GM21786 (cell line): ENCODE measurements around the gene VPS16.

Experiments
- ATAC-seq: cut with Tn5 transposase; IDR thresholded peaks from one replicate; pipeline ENCODE4 v1.9.1; 2021; ENCODE audit not compliant: unreplicated experiment

The VPS16 gene

DNA sequence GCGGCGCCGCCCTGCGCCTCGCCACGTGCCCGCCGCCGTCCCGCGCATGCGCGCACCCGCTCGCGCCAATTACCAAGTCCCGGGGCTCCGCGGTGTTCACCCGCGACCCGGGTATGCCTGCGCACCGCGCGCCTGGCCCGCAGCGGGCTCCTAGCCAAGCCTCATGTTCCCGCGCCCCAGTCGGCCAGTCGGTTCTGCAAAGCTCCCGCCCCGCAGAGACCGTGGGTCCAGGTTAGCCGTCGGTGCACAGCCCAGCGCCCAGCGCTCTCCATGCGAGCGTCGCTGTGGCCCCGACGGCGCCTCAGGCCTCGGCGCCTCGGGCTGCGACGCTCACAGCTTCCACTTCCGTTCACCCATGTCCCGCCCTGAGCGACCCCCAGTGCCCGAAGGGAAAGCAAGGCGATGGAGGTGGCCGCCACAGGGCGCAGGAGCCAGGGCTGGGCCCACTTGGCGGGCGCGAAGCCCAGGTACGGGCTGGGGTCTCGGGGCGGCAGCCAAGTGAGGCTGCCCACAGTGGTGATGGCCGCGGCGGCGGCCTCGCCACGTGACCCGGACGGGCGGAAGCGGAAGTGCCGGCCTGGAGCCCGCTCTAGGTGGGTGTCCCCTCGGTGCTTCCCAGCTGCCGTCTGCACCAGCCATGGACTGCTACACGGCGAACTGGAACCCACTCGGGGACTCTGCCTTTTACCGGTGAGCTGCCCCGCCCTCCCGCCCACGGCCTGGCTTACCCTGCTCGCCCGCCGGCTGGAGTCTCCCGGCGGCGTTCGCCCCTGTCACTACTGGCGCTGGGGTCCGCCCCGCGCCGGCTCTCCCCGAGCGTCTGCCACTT lies at the start of gene VPS16, which contains the start of gene PCED1A:
Gene VPS16, plus strand, starts transcription at position 608 of the 829 bp plus-strand sequence. Its CDS starts 30 bp downstream, at position 638.
Gene PCED1A, minus strand, starts transcription at position 518 of the 829 bp plus-strand sequence. CDS start 743 bp downstream, outside the sequence.
- peak; percentile 94 for ATAC-seq

DNA sequence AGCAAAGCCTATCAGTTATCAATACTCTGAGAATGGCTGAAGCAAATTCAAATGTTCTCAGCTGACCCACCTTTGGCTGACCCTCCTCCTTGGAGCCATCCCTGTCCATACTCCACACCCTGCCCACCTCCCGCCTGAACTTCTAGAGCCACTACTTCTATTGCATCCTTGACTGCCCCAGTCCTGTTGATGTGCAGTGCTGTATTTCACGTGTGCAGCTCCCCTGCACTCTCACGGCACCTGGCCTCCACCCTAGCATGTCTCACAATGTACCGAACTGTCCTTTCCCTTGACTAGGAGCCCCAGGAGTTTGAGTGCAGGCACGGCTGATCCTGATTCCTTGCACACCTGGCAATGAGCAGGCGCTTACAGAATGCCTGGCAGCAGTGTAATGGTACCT lies 47.1 kb upstream of the VPS16 start:
- no peak for ATAC-seq

DNA sequence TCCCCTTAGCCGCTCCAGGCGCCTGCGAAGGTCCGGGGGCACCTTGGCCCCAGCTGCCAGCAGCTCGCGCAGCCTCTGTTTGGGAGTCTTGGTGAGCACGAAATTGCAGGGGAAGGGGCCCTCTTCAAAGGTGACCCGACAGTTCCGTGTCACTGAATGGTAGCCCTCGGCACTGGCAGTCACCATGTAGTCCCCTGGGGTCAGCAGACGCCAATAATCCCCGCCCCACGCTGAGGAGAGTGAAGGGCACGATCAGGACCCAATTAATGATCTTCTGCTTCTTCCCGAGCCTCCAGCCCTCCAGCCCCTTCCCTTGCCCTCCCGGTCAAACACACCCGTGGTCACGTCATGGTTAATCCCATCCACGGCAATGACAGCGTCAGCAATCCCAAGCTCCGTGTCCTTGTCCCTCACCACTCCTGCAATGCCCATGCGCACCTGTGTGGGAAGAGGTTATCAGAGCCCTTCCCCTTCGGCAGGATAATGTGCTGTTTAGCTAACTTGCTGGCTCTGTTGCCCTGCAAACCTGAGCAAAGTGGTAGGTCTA lies 46.3 kb upstream of the VPS16 start:
- no peak for ATAC-seq

DNA sequence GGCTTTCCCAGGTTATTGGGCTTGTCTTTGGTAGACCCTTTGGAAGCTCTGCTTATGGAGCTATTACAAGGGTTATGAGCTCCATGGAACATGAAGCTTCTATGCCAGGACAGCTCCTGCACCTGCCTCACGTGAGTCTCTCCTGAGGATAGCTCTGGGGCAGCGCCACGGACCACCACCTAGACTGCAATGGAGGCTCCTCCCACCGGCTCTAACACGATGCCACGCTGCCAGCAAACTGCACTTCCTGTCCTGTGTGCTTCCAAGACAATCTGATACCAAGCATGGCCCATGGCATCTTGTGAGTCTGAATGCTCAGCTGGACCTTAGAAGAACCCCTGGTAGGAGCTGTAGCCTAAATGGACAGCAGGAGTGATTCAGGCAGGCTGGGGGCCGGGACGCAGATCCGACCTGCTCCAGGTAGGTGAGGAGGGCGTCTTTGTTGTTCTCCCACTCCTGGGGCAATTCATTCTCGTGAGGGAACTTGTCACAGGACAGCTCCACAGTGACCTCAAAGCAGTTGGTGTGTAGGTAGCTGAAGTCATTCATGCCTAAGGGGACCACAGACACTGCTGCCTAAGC lies 45.6 kb upstream of the VPS16 start:
- no peak for ATAC-seq

DNA sequence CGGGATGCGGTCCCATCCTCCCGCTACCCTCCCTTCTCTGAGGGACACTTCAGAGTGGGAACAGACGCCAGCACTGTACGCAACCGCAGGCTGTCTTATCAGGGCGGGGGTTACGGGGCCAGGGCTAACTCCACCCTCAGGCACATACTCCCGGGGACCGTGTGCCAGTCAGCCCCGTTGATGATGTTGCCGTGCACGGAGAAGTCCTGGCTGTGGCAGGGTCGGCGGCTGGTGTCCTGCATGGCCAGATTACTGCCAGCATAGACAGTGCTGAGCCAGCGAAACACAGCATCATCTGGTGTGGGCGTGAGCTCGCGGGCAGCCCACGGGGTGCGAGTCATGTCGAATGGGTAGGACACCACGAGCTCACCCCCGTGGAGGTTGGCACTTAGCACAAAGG lies 45.1 kb upstream of the VPS16 start:
- no peak for ATAC-seq

DNA sequence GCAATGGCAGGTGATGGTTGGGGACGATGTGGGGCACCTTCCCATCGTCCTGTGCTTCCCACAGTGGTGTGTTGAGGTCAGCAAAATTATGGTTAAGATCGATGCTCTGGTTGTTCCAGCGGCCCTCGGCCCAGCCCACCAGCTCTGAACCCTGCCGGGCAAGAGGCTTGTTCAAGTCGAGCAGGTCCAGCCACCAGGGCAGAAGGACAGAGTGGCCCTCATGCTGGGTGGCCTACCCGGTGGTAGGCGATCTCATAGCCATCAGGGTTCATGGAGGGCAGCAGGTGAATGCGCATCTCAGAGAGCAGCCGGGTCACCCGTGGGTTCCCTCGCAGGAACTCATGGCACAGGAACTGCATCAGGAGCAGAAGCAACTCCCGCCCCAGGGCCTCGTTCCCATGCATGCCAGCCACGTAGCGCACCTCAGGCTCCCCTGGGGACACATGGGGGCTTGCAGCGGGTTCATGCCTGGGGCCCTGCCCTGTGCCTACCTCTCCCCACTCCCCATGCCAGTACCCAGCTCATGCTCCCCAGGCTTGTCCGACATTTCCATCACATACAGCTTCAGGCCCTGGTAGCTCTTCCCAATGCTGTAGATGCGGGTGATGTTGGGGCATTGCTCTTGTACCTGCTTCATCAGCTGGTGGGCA lies 44.4 kb upstream of the VPS16 start:
- ATAC-seq, result no peak

DNA sequence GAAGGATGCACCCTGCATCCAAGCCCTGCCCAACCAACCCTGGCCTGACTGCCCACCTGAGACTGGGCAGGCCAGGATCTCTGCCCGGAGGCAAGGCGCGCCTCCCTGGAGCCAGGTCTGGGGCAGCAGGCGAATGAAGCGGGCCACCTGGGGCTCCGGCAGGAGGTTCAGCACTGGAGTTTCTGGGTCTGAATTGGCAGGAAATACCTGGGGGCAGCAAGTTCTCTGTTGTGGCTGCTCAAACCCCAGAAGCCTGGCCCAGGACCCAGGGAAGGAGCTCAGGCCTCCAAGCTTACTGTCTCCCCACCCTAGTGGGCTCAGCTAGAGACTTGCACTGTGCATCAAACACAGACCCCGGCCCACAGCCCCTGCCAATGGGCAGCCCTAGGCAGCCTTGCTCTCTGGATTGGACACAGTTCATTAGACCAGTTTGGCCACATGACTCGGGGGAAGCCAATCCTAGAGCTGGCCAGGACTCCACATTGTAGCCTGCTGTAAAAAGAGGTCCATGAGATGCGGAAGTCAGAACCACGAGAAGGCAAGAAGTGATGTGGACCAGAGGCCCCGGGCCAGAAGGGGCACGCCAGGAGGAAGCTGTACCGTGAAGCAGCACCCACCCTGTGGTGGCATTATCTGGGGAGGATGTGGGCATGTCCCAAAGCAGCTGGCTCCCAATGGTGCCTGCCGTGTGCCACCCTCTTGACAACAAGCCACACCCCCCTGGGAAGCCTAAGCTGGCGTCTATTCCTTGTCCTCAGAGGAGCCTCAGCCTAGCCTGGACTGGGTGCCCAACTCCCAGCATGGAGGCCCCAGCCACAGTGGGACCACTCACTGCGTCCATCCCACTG lies 43.2 kb upstream of the VPS16 start:
- ATAC-seq, result no peak

DNA sequence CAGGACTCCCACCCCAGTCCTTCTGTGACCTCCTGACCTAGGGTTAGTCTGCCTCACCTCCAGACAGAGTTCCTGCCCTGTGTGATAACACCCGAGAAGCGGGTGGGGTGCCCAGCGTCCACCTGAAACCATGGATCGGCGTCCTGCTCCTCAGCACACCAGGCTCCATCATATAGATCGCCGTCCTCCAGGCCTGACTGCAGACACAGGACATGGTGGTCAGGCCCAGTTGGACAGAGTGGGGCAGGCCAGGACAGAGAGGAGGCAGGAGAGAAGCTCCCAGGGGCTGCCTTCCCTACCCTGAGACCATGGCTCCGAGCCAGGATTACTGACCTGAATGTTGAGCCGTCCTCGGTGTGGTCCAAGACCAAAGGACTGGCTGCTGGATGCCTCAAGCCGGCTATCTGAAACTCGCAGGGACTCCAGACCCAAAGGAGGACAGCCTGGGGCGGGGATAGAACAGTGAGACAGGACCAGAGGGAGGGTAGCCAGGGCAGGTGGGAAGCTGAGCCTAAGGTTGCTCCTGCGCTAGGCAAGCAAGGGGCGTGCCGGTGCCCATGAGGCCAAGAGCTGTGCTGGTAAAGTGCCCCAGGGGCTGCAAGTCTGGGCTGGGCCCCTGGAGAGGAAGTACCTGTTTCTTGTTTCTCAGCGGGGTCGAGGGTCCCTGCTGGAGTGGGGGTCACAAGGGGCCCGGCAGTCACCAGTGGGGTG lies 42.3 kb upstream of the VPS16 start:
- ATAC-seq, result no peak

DNA sequence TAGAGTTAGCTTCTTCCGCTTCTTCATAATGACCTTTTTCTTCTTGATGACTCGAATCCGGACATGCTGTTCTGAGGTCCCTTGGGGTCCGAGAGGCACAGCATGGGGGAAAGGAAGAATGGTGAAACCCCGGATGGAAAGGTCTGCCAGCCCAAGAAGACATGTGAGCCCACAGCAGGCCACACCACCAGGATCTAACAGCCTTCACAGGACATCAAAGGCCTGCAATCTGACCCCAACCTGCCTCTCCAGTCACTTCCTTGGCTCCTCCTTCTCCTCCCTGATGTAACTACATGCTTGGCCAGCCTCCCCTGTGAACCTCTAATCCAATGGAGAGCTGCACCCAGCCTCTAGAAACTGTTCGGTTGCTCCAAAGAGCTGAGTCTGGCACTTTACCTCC lies 41.7 kb upstream of the VPS16 start:
- ATAC-seq, result no peak

DNA sequence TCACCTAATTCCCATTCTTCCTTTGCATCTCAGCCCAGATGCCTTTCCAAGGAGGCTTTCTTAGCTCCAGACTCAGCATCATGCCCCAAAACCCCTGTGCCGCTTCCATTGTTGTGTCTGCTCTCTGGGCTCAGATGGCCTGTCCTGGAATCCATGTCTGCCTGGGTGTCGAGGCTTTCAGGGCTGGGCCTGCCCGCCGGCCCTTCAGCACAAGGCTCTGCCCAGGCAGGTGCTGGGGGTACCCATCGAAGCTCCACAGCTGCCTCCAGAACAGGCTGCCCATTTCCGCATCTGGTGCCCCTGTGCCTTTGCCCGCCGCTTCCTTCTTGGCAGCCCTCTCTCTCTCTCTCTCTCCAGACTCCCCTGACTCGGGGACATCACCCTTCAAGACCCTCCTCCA lies 41.3 kb upstream of the VPS16 start:
- ATAC-seq, result no peak

DNA sequence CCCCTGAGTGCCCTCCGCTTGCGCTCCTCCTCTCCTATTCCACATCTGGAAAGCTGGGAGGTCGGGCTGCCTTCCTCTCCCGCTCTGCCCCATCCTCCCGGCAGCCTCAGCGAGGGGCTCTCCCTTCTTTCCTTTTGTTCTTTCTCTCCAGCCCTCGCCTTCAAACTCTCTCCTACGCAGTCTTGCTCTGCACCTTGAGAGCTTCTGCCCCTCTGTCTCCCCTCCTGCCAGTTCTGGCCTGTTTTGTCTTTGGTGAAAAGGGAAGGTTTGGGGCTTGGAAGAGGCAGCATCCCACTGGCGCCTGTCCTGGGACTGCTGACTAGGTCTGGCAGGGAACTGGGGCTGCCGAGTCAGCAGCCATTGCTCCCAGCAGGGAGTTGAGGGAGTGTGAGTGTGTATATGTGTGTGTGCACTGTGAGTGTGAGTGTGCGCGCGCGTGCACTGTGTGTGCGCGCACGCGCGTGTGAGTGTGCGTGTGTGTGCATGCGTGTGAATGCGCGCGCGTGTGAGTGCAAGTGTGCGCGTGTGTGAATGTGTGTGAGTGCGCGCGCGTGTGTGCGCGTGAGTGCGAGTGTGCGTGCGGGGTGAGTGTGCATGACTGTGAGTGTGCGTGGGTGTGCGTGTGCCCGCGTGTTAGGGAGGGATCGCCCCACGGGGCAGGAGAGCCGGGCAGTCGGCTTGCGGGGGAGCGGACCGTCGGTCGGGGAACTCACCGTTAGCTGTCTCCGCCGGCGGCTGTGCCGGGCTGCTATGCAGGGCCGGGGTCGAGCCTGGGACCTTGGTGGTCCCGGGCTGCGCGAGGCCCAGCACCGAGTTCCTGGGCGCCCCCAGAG lies 40.6 kb upstream of the VPS16 start:
- ATAC-seq, result no peak

DNA sequence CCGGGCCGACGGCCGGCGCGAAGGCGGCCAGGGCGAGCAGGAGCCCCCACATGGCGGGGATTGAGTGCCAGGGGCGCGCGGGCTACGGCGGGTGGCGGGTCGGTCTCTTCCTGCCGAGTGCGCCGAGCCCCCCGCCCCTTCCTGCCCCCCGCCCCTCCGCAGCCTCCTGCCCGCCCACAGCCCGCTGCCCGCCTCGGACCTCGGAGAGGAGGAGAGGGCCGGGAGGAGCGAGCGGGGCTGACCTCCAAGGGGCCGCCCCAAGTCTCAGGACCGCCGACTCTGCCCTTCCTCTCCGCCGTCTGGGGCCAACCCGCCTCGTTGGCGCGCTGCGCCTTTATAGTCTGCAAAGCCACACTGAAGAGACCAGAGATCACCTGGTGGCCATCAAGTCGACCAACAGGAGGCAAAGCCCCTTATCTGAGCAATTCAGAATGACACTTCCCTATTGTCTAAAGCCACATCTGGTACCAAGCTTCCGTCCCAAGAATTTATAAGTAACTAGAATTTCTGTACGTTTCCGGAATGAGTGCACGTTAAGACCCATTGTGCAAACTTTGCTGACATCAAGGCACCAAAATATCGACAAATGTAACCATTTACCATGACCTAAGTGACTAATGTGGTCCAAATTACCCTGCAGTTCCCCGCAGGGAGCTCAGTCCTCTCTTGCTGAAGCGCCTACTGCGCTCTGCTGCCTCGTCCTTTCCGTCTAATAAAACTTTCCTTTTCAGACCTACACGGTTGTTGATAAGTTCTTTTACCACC lies 39.8 kb upstream of the VPS16 start, which contains the start of gene CPXM1:
Gene CPXM1, minus strand, starts transcription at position 107 of the 765 bp plus-strand sequence. Its CDS starts 55 bp downstream, at position 52.
- peak; percentile 39 for ATAC-seq

DNA sequence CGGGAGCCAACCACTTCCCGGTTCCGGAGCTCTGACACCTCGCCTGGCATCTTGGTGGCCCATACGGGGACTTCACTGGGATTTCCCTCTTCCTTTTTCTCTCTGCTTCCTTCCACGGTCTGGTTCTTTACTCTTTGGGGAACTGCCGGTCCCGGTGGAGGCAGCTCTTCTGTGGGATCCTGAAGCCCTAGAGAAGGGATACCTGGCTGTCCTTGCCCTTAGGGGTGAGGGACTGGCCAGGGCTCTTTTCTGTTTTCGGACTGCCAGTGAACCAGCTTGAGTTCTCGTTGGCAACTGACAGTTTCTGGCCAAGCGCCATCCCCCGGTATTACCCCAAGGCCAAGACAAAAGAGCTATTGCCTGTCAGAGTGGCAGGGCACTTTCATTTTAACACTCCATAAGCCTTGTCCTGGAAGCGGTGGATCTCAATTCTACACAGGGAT lies 39.2 kb upstream of the VPS16 start:
- peak; percentile 5 for ATAC-seq

DNA sequence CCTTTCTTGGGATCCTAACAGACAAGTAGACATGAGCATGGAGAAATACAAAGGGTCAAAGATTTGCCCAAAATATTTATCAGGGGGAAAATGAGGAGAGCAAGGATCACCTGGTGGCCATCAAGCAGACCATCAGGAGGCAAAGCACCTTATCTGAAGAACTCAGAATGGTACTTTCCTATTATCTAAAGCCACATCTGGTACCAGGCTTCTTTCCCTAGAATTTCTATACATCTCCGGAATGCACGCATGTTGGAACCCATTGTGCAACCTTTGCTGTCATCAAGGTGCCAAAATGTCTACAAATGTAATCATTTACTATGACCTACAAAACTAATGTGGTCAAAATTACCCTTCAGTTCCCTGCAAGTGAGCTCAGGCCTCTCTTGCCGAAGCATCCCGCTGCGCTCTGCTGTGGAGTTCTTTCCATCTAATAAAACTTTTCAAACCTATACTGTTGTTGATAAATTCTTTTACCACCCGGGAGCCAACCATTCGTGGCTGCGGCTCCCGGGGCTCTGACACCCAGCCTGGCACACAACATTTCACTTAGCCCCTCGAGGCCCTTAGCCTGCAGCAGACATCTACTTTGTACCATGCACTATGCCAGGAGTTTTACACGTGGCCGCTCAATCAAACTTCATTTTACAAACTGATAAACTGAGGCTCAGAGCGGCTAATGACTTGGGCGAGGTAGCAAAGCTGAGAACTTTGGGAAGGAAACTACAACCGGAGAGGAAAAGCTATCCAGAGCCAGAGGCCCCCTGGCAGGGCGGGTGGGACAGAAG lies 36.3 kb upstream of the VPS16 start:
- no peak for ATAC-seq

DNA sequence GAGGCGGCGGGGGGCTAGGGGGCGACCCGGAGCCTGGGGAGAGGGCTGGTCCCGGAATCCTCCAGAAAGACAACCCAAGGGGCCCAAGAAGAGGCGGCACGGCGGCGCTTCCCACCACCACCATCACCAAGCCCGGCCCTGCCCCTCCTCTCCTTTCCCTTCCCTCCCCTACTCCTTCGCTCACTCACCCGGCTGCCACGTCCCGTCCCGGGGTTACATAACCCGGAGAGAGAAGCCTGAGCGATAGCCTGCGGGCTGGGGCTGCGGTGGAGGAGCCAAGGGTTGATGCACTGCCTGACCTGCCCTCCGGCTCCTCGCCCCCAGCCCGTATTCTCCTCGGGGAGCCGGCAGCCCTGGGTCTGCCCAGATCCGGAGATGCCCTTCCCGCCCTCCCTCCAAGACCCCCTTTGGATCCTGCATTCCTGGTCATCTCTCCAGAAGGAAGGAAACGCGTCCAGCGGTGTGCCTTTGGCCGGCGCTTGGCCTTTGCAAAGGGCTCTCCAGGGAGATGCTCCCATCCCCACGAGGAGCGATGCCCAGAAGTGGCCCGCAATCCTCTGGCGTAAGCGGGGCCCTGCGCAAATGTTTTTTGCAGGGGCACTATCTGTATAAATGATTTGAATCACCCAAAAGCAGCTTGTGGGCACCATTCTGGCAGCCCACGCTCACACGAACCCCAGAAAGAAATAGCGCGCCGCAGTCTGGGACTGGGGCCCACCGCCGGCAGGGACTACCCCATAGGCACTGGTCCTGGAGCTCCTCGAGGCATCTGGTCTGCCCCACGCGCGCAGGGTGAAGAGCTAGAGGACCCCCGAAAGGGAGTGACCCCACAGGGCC lies 35.5 kb upstream of the VPS16 start:
- ATAC-seq, result no peak

DNA sequence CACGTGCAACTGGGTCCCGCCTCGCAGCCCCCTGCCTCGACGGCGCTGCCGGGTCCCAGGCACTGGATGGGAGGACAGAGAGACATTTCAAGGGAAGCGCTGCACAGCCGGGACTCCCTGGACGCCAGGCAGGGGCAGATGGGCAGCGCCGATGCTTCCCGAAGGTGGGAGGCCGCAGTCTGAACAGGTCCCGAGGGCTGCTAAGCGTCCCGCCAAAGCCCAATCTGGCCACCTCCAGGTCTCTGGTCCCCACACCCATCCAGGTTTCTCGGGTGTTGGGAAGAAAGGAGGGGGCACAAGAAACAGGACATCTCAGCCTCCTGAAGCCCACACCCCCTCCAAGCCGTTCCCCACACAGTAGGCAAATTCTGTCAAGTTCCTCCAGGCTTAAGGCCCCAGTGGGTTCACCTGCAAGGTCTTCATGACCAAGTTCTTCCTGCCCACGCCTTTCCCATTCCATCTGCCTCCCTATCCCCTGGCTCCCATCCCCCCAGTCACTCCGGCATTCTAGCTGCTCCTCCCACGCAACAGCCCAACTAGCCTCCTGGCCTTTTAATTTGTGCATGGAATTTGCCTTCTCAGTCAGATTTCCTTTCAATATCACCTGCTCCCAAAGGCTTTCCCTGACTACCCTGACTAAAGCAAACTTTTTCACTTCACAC lies 34.7 kb upstream of the VPS16 start:
- ATAC-seq, result no peak
